ENCODE measurements around the gene ABLIM1.

ABLIM1 gene

GRCh38 chr10:114391599-114391998 is 266.5 kb downstream of the ABLIM1 start:
- H3K27ac ChIP-seq (ENCODE audit: insufficient read depth, low read length, poor library complexity, severe bottlenecking), result no peak overlapping the region
- H3K4me1 ChIP-seq (ENCODE audit: control insufficient read depth, insufficient read depth, low read length, poor library complexity, severe bottlenecking), result no peaks in the 10 kb centered on the region
- no peaks in the 10 kb centered on the region for H3K9me3 ChIP-seq (ENCODE audit: control insufficient read depth, low read length)
- no peaks in the 10 kb centered on the region for H3K36me3 ChIP-seq (ENCODE audit: control insufficient read depth, insufficient read depth, low read length)
- DNase-seq, result no peak
- H3K27me3 ChIP-seq (replicated peaks; ENCODE audit: control insufficient read depth, insufficient read depth, low read length, poor library complexity, severe bottlenecking), result peaks cover 3% of the 10 kb centered on the region
- no peak overlapping the region for H3K4me3 ChIP-seq (ENCODE audit: insufficient read depth, low read depth, low read length, poor library complexity, severe bottlenecking)

GRCh38 chr10:114389426-114389825 is 268.6 kb downstream of the ABLIM1 start:
- no peak overlapping the region for H3K27ac ChIP-seq (ENCODE audit: insufficient read depth, low read length, poor library complexity, severe bottlenecking)
- no peaks in the 10 kb centered on the region for H3K36me3 ChIP-seq (ENCODE audit: control insufficient read depth, insufficient read depth, low read length)
- no peaks in the 10 kb centered on the region for H3K4me1 ChIP-seq (ENCODE audit: control insufficient read depth, insufficient read depth, low read length, poor library complexity, severe bottlenecking)
- H3K4me3 ChIP-seq (ENCODE audit: insufficient read depth, low read depth, low read length, poor library complexity, severe bottlenecking), result no peak overlapping the region
- no peak for DNase-seq
- no peaks in the 10 kb centered on the region for H3K27me3 ChIP-seq (replicated peaks; ENCODE audit: control insufficient read depth, insufficient read depth, low read length, poor library complexity, severe bottlenecking)
- H3K9me3 ChIP-seq (ENCODE audit: control insufficient read depth, low read length), result no peaks in the 10 kb centered on the region

GRCh38 chr10:114388275-114388674 is 269.8 kb downstream of the ABLIM1 start:
- H3K27ac ChIP-seq (ENCODE audit: insufficient read depth, low read length, poor library complexity, severe bottlenecking), result no peak overlapping the region
- H3K4me3 ChIP-seq (ENCODE audit: insufficient read depth, low read depth, low read length, poor library complexity, severe bottlenecking), result no peak overlapping the region
- no peaks in the 10 kb centered on the region for H3K4me1 ChIP-seq (ENCODE audit: control insufficient read depth, insufficient read depth, low read length, poor library complexity, severe bottlenecking)
- H3K36me3 ChIP-seq (ENCODE audit: control insufficient read depth, insufficient read depth, low read length), result no peaks in the 10 kb centered on the region
- H3K27me3 ChIP-seq (replicated peaks; ENCODE audit: control insufficient read depth, insufficient read depth, low read length, poor library complexity, severe bottlenecking), result no peaks in the 10 kb centered on the region
- no peaks in the 10 kb centered on the region for H3K9me3 ChIP-seq (ENCODE audit: control insufficient read depth, low read length)
- no peak for DNase-seq

GRCh38 chr10:114387784-114388183 is 270.3 kb downstream of the ABLIM1 start:
- Histone ChIP-seq H3K9me3 (ENCODE audit: control insufficient read depth, low read length) (no peaks in the 10 kb centered on the region), H3K36me3 (ENCODE audit: control insufficient read depth, insufficient read depth, low read length) (no peaks in the 10 kb centered on the region), H3K27ac (ENCODE audit: insufficient read depth, low read length, poor library complexity, severe bottlenecking) (no peak overlapping the region), H3K4me1 (ENCODE audit: control insufficient read depth, insufficient read depth, low read length, poor library complexity, severe bottlenecking) (no peaks in the 10 kb centered on the region), H3K27me3 (replicated peaks; ENCODE audit: control insufficient read depth, insufficient read depth, low read length, poor library complexity, severe bottlenecking) (no peaks in the 10 kb centered on the region), H3K4me3 (ENCODE audit: insufficient read depth, low read depth, low read length, poor library complexity, severe bottlenecking) (no peak overlapping the region)
- no peak for DNase-seq

GRCh38 chr10:114386452-114386851 is 271.6 kb downstream of the ABLIM1 start:
- DNase-seq, result no peak
- no peak overlapping the region for H3K4me3 ChIP-seq (ENCODE audit: insufficient read depth, low read depth, low read length, poor library complexity, severe bottlenecking)
- no peak overlapping the region for H3K27ac ChIP-seq (ENCODE audit: insufficient read depth, low read length, poor library complexity, severe bottlenecking)
- H3K27me3 ChIP-seq (replicated peaks; ENCODE audit: control insufficient read depth, insufficient read depth, low read length, poor library complexity, severe bottlenecking), result no peaks in the 10 kb centered on the region
- H3K36me3 ChIP-seq (ENCODE audit: control insufficient read depth, insufficient read depth, low read length), result no peaks in the 10 kb centered on the region
- H3K4me1 ChIP-seq (ENCODE audit: control insufficient read depth, insufficient read depth, low read length, poor library complexity, severe bottlenecking), result no peaks in the 10 kb centered on the region
- no peaks in the 10 kb centered on the region for H3K9me3 ChIP-seq (ENCODE audit: control insufficient read depth, low read length)

GRCh38 chr10:114385557-114385956 is 272.5 kb downstream of the ABLIM1 start:
- H3K4me1 ChIP-seq (ENCODE audit: control insufficient read depth, insufficient read depth, low read length, poor library complexity, severe bottlenecking), result no peaks in the 10 kb centered on the region
- H3K9me3 ChIP-seq (ENCODE audit: control insufficient read depth, low read length), result no peaks in the 10 kb centered on the region
- DNase-seq, result no peak
- no peak overlapping the region for H3K27ac ChIP-seq (ENCODE audit: insufficient read depth, low read length, poor library complexity, severe bottlenecking)
- H3K4me3 ChIP-seq (ENCODE audit: insufficient read depth, low read depth, low read length, poor library complexity, severe bottlenecking), result no peak overlapping the region
- no peaks in the 10 kb centered on the region for H3K36me3 ChIP-seq (ENCODE audit: control insufficient read depth, insufficient read depth, low read length)
- no peaks in the 10 kb centered on the region for H3K27me3 ChIP-seq (replicated peaks; ENCODE audit: control insufficient read depth, insufficient read depth, low read length, poor library complexity, severe bottlenecking)

GRCh38 chr10:114384601-114385000 is 273.5 kb downstream of the ABLIM1 start:
- Histone ChIP-seq H3K4me1 (ENCODE audit: control insufficient read depth, insufficient read depth, low read length, poor library complexity, severe bottlenecking) (no peaks in the 10 kb centered on the region), H3K9me3 (ENCODE audit: control insufficient read depth, low read length) (no peaks in the 10 kb centered on the region), H3K27me3 (replicated peaks; ENCODE audit: control insufficient read depth, insufficient read depth, low read length, poor library complexity, severe bottlenecking) (no peaks in the 10 kb centered on the region), H3K4me3 (ENCODE audit: insufficient read depth, low read depth, low read length, poor library complexity, severe bottlenecking) (no peak overlapping the region), H3K27ac (ENCODE audit: insufficient read depth, low read length, poor library complexity, severe bottlenecking) (no peak overlapping the region), H3K36me3 (ENCODE audit: control insufficient read depth, insufficient read depth, low read length) (no peaks in the 10 kb centered on the region)
- no peak for DNase-seq

- H3K4me3 ChIP-seq (ENCODE audit: insufficient read depth, low read depth, low read length, poor library complexity, severe bottlenecking), result no peak overlapping the region
- H3K27me3 ChIP-seq (replicated peaks; ENCODE audit: control insufficient read depth, insufficient read depth, low read length, poor library complexity, severe bottlenecking), result no peaks in the 10 kb centered on the region
- no peaks in the 10 kb centered on the region for H3K9me3 ChIP-seq (ENCODE audit: control insufficient read depth, low read length)
- no peak overlapping the region for H3K27ac ChIP-seq (ENCODE audit: insufficient read depth, low read length, poor library complexity, severe bottlenecking)
- H3K36me3 ChIP-seq (ENCODE audit: control insufficient read depth, insufficient read depth, low read length), result no peaks in the 10 kb centered on the region
- no peak for DNase-seq
- H3K4me1 ChIP-seq (ENCODE audit: control insufficient read depth, insufficient read depth, low read length, poor library complexity, severe bottlenecking), result no peaks in the 10 kb centered on the region
Observed at GRCh38 chr10:114384181-114384580, 273.9 kb downstream of the ABLIM1 start.

All from effector memory CD4-positive, alpha-beta T cell (primary cell).